PC-3 (cell line): ENCODE results near the gene JMJD7. TPM values are rescaled to one million over a fixed set of nuclear protein-coding genes. Genes with fewer than 3 reads are reported as not detected.
A peak's percentile ranks its signal among the peaks of the same experiment; 100 is the strongest.

Source experiments
- ATAC-seq: fragments of 200-7000 bp; cut with Tn5 transposase; 2 replicates; pipeline ENCODE4 v1.9.1; 2020; ENCODE audit warnings: mild to moderate bottlenecking, moderate library complexity
- BruUV-seq: library from RNA; stranded (reverse); fragments of 400-500 nt; replicated peaks from 2 replicates; lab custom pipeline; 2021; lab: Mats Ljungman, UMichigan
- CTCF ChIA-PET: fragments of 300-600 bp; sonication (Branson Sonifier 250); formaldehyde crosslinking; loops from one replicate; lab custom pipeline; 2022; ENCODE audit warnings: antibody characterized with exemption; lab: Charles Lee
- POLR2A ChIA-PET: fragments of 300-600 bp; sonication (Branson Sonifier 250); formaldehyde crosslinking; loops from one replicate; lab custom pipeline; 2022; ENCODE audit warnings: antibody characterized with exemption; ENCODE audit not compliant: unreplicated experiment; lab: Charles Lee
- DNase-seq: peaks from one replicate; pipeline ENCODE4 v3.0.0-alpha.2; 2015
- H2AFZ ChIP-seq: fragments of 300-600 bp; sonication (generic); 2 replicates; pipeline ENCODE4 v1.6.0; 2016; ENCODE audit warnings: antibody characterized with exemption, low read length
- H3F3A ChIP-seq: fragments of 300-600 bp; sonication (generic); one replicate; pipeline ENCODE4 v1.6.0; 2017; ENCODE audit warnings: antibody characterized with exemption, low read length, control low read depth, mild to moderate bottlenecking; ENCODE audit not compliant: unreplicated experiment
- H3K27ac ChIP-seq: fragments of 300-600 bp; sonication (generic); 2 replicates; pipeline ENCODE4 v1.5.1; 2016; ENCODE audit warnings: mild to moderate bottlenecking, low read length
- H3K27me3 ChIP-seq: fragments of 300-600 bp; sonication (generic); 2 replicates; pipeline ENCODE4 v1.6.1; 2016; ENCODE audit warnings: low read length, mixed read lengths
- H3K36me3 ChIP-seq: fragments of 300-600 bp; sonication (generic); 2 replicates; pipeline ENCODE4 v1.6.1; 2016; ENCODE audit warnings: low read depth, mixed run types, low read length, mixed read lengths
- H3K4me1 ChIP-seq: fragments of 300-600 bp; sonication (generic); 2 replicates; pipeline ENCODE4 v1.5.1; 2016; ENCODE audit warnings: low read length; ENCODE audit not compliant: insufficient read depth
- H3K4me2 ChIP-seq: fragments of 300-600 bp; sonication (generic); 2 replicates; pipeline ENCODE4 v1.6.0; 2016; ENCODE audit warnings: low read length
- H3K4me3 ChIP-seq: fragments of 300-600 bp; sonication (generic); 2 replicates; pipeline ENCODE4 v1.5.1; 2016; ENCODE audit warnings: mild to moderate bottlenecking, low read length, mixed read lengths
- H3K79me2 ChIP-seq: fragments of 300-600 bp; sonication (generic); 2 replicates; pipeline ENCODE4 v1.6.1; 2017; ENCODE audit warnings: low read length, mixed read lengths
- H3K9ac ChIP-seq: fragments of 300-600 bp; sonication (generic); 2 replicates; pipeline ENCODE4 v1.6.0; 2016; ENCODE audit warnings: mild to moderate bottlenecking, low read length
- H3K9me2 ChIP-seq: fragments of 300-600 bp; sonication (generic); replicated peaks from 2 replicates; pipeline ENCODE4 v1.6.1; 2016; ENCODE audit warnings: mixed run types, low read length, mixed read lengths
- H3K9me3 ChIP-seq: fragments of 300-600 bp; sonication (generic); 2 replicates; pipeline ENCODE4 v1.6.1; 2016; ENCODE audit warnings: low read length, mixed read lengths
- H4K20me1 ChIP-seq: fragments of 300-600 bp; sonication (generic); 2 replicates; pipeline ENCODE4 v1.6.1; 2016; ENCODE audit warnings: low read length, mixed read lengths
- EZH2 ChIP-seq: fragments of 300-600 bp; sonication (generic); IDR thresholded peaks from one replicate; pipeline ENCODE4 v1.6.1; 2017; ENCODE audit warnings: antibody characterized with exemption, mild to moderate bottlenecking, low read length; ENCODE audit not compliant: unreplicated experiment
- EZH2phosphoT487 ChIP-seq: fragments of 300-600 bp; sonication (generic); IDR thresholded peaks from 2 replicates; pipeline ENCODE4 v1.6.1; 2018; ENCODE audit warnings: mild to moderate bottlenecking, antibody characterized with exemption, low read length, borderline replicate concordance
- intact Hi-C: fragments of 100-400 bp; cut with micrococcal nuclease; formaldehyde crosslinking; loops from 2 replicates; pipeline ENCODE4 v1.9.0; 2023
- total RNA-seq: library from RNA; depleted of rRNA; stranded (reverse); fragments of >200 nt; gene quantifications from 2 replicates; pipeline ENCODE4 v1.2.3, GENCODE V29; 2014
- TF ChIP-seq, protein P1 (sequence below): fragments of 300-600 bp; sonication (generic); conservative IDR thresholded peaks from 2 replicates; pipeline ENCODE4 v1.5.1; 2017; ENCODE audit warnings: antibody characterized with exemption, low read depth, mild to moderate bottlenecking, low read length

Gene JMJD7
- total RNA-seq, 1 experiment from 2014 or later: 13.7 TPM

- H3K4me3 ChIP-seq: no peak overlapping the region
- no TSS peak for BruUV-seq
- H3K79me2 ChIP-seq: peaks cover 29% of the 10 kb centered on the region
- no peaks in the 10 kb centered on the region for H3K27me3 ChIP-seq
- TF ChIP-seq EZH2 (no peak), EZH2phosphoT487 (no peak)
- TF ChIP-seq, protein P1, sequence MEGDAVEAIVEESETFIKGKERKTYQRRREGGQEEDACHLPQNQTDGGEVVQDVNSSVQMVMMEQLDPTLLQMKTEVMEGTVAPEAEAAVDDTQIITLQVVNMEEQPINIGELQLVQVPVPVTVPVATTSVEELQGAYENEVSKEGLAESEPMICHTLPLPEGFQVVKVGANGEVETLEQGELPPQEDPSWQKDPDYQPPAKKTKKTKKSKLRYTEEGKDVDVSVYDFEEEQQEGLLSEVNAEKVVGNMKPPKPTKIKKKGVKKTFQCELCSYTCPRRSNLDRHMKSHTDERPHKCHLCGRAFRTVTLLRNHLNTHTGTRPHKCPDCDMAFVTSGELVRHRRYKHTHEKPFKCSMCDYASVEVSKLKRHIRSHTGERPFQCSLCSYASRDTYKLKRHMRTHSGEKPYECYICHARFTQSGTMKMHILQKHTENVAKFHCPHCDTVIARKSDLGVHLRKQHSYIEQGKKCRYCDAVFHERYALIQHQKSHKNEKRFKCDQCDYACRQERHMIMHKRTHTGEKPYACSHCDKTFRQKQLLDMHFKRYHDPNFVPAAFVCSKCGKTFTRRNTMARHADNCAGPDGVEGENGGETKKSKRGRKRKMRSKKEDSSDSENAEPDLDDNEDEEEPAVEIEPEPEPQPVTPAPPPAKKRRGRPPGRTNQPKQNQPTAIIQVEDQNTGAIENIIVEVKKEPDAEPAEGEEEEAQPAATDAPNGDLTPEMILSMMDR: no peak
- H3K27ac ChIP-seq: peak overlapping the region; percentile 63
- ChIA-PET POLR2A (no interaction called here), CTCF (no interaction called here)
- no peak for ATAC-seq
- intact Hi-C loops: no loop called here
- H3F3A ChIP-seq: no peaks in the 10 kb centered on the region
- peak overlapping the region; percentile 4; the same call in 1 of the 2 replicates for H3K9ac ChIP-seq
- no peaks in the 10 kb centered on the region for H3K9me3 ChIP-seq
- H2AFZ ChIP-seq: no peak overlapping the region
- peaks cover 29% of the 10 kb centered on the region for H3K4me1 ChIP-seq
- H3K4me2 ChIP-seq: 0 out of 2 replicates have a peak overlapping the region, but pooled peaks have one; percentile 13
- DNase-seq: no peak
- no peaks in the 10 kb centered on the region for H3K36me3 ChIP-seq
- H4K20me1 ChIP-seq: no peaks in the 10 kb centered on the region
- H3K9me2 ChIP-seq: no peaks in the 10 kb centered on the region
Measured at GRCh38 chr15:41832208-41832607, 4.3 kb downstream of the JMJD7 start.

DNA sequence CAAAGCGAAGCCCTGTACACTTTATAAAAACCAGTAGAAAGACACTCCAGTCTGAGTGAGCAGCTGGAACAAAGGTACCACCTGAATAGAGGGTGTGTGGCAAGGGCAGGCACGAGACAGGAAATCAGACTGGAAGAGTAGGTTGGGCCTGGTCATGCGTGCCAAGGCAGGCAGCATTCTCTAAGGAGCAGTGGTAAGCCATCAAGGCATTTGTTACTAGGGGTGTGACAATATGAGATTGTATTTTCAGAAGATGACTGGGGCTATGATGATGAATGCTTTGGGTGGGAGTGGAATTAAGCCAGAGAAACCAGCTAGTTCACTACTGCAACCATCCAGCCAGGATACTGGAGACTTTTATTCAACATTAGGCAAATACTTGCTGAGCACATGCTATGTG, 5.0 kb downstream of the JMJD7 start:
- POLR2A ChIA-PET: no interaction called here
- H3K27ac ChIP-seq: peak overlapping the region; percentile 63

DNA sequence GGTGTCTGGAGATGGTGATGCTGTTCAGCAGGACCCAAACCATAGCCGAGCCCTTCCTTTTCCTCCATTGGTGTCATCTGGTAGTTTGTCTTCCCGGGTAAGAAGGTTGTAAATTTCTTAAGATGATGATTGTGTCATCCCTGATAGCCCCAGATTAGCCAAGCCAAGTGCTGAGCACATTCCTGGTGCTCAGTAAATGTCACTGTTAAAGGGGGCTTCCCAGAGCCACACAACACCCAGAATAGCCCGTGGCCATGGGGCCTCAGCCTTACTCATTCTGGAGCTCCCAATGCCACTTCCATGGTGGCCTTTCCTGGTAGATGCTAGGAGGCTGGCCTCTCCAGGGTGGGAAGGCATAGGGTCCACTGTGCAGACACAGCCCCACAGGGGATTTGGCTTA, 6.2 kb downstream of the JMJD7 start:
- peaks cover 34% of the 10 kb centered on the region for H3K4me1 ChIP-seq
- intact Hi-C loops: no loop called here
- H3K79me2 ChIP-seq: peaks cover 20% of the 10 kb centered on the region
- DNase-seq: no peak
- no peak for ATAC-seq
- H3K9ac ChIP-seq: no peak overlapping the region
- POLR2A ChIA-PET: no interaction called here
- no peaks in the 10 kb centered on the region for H3K36me3 ChIP-seq
- H3K4me3 ChIP-seq: no peak overlapping the region
- no TSS peak for BruUV-seq
- no peaks in the 10 kb centered on the region for H3K9me2 ChIP-seq
- H3K27me3 ChIP-seq: no peaks in the 10 kb centered on the region
- H4K20me1 ChIP-seq: no peaks in the 10 kb centered on the region
- H3K27ac ChIP-seq: no peak overlapping the region
- no peaks in the 10 kb centered on the region for H3K9me3 ChIP-seq
- no peak for TF ChIP-seq EZH2
- TF ChIP-seq, protein P1: no peak
- no peak for TF ChIP-seq EZH2phosphoT487
- no peak overlapping the region for H2AFZ ChIP-seq
- H3F3A ChIP-seq: no peaks in the 10 kb centered on the region
- CTCF ChIA-PET: no interaction called here
- H3K4me2 ChIP-seq: no peak overlapping the region

More for the DNA sequence above, 5.0 kb downstream of the JMJD7 start:
- 0 out of 2 replicates have a peak overlapping the region, but pooled peaks have one; percentile 13 for H3K4me2 ChIP-seq
- CTCF ChIA-PET: no interaction called here
- no peaks in the 10 kb centered on the region for H4K20me1 ChIP-seq
- BruUV-seq: no TSS peak
- TF ChIP-seq, protein P1: no peak
- TF ChIP-seq EZH2phosphoT487 (no peak), EZH2 (no peak)
- H3K9ac ChIP-seq: no peak overlapping the region; the same call in 1 of the 2 replicates
- H3F3A ChIP-seq: no peaks in the 10 kb centered on the region
- no peak overlapping the region for H2AFZ ChIP-seq
- no peaks in the 10 kb centered on the region for H3K9me3 ChIP-seq
- ATAC-seq (peak; percentile 21), DNase-seq (peak; percentile 81)
- no peaks in the 10 kb centered on the region for H3K36me3 ChIP-seq
- peaks cover 29% of the 10 kb centered on the region for H3K79me2 ChIP-seq
- no peaks in the 10 kb centered on the region for H3K9me2 ChIP-seq
- no peaks in the 10 kb centered on the region for H3K27me3 ChIP-seq
- H3K4me3 ChIP-seq: no peak overlapping the region
- peaks cover 27% of the 10 kb centered on the region for H3K4me1 ChIP-seq
- intact Hi-C loops: no loop called here
